CD8-positive, alpha-beta memory T cell (primary cell): ENCODE data around the gene DRGX. TPM values are rescaled to one million over a fixed set of nuclear protein-coding genes. Genes with fewer than 3 reads are reported as not detected.

Experiments
- CTCF ChIA-PET: fragments of 350-600 bp; sonication (Branson Sonifier 250); formaldehyde crosslinking; loops from one replicate; lab custom pipeline; 2021; ENCODE audit warnings: antibody characterized with exemption; lab: Charles Lee
- POLR2A ChIA-PET: fragments of 350-600 bp; sonication (Branson Sonifier 250); formaldehyde crosslinking; loops from one replicate; lab custom pipeline; 2021; ENCODE audit warnings: antibody characterized with exemption; lab: Charles Lee
- DNase-seq, 5 donors: peaks; one replicate each; pipeline versions ENCODE4 v3.0.0 to v3.0.0-alpha.2; 2020 to 2022; ENCODE audit warnings: mixed read lengths in 1 of 5
- H3K27ac ChIP-seq: one replicate; pipeline ENCODE4 v1.7.0; 2013; ENCODE audit warnings: low read depth, mild to moderate bottlenecking, low read length, moderate library complexity
- H3K27me3 ChIP-seq: 2 replicates; pipeline ENCODE4 v1.7.0; 2013; ENCODE audit warnings: low read length, mild to moderate bottlenecking; ENCODE audit not compliant: insufficient read depth, poor library complexity, severe bottlenecking
- H3K36me3 ChIP-seq: 2 replicates; pipeline ENCODE4 v1.7.0; 2013; ENCODE audit warnings: mild to moderate bottlenecking, low read length, moderate library complexity; ENCODE audit not compliant: insufficient read depth
- H3K4me1 ChIP-seq: 2 replicates; pipeline ENCODE4 v1.7.0; 2013; ENCODE audit warnings: mild to moderate bottlenecking, low read length, moderate library complexity; ENCODE audit not compliant: insufficient read depth
- H3K4me3 ChIP-seq: 2 replicates; pipeline ENCODE4 v1.7.0; 2013; ENCODE audit warnings: mild to moderate bottlenecking, low read length
- H3K9me3 ChIP-seq: 2 replicates; pipeline ENCODE4 v1.7.0; 2013; ENCODE audit warnings: mild to moderate bottlenecking, low read length
- H3K27ac Mint-ChIP-seq, 8 donors: one replicate each; pipeline ENCODE4 v1.8.0; 2020 to 2021; ENCODE audit warnings: mixed read lengths in 8 of 8, mild to moderate bottlenecking in 6 of 8, inconsistent platforms in 3 of 8, moderate library complexity in 3 of 8
- H3K27me3 Mint-ChIP-seq, 2 donors: one replicate each; pipeline ENCODE4 v1.8.0; 2020 to 2021; ENCODE audit warnings: mixed read lengths in 2 of 2, mild to moderate bottlenecking in 1 of 2, moderate library complexity in 1 of 2
- H3K36me3 Mint-ChIP-seq, 3 donors: one replicate each; pipeline ENCODE4 v1.8.0; 2020 to 2021; ENCODE audit warnings: mixed read lengths in 3 of 3, inconsistent platforms in 1 of 3, mild to moderate bottlenecking in 1 of 3
- H3K4me1 Mint-ChIP-seq, 3 donors: one replicate each; pipeline ENCODE4 v1.8.0; 2020 to 2021; ENCODE audit warnings: mixed read lengths in 3 of 3, inconsistent platforms in 1 of 3, mild to moderate bottlenecking in 1 of 3
- H3K4me3 Mint-ChIP-seq, 7 donors: one replicate each; pipeline ENCODE4 v1.8.0; 2020 to 2021; ENCODE audit warnings: mixed read lengths in 7 of 7, mild to moderate bottlenecking in 6 of 7, moderate library complexity in 4 of 7, inconsistent platforms in 2 of 7
- H3K9me3 Mint-ChIP-seq, 5 donors: one replicate each; pipeline ENCODE4 v1.8.0; 2020 to 2022; ENCODE audit warnings: mixed read lengths in 5 of 5, mild to moderate bottlenecking in 3 of 5, moderate library complexity in 2 of 5, inconsistent platforms in 1 of 5
- polyA plus RNA-seq: library from polyadenylated mRNA; unstranded; fragments of 300-500 nt; fragmentation: Illumina TruSeq; gene quantifications from one replicate; pipeline ENCODE4 v1.2.3, GENCODE V29; 2021
- total RNA-seq, 2 experiments: library from RNA; stranded (reverse); gene quantifications; one replicate each; pipeline ENCODE4 v1.2.3, GENCODE V29; 2021

Gene DRGX
- total and polyA plus RNA-seq, 3 experiments from 2014 or later = not detected

DNA sequence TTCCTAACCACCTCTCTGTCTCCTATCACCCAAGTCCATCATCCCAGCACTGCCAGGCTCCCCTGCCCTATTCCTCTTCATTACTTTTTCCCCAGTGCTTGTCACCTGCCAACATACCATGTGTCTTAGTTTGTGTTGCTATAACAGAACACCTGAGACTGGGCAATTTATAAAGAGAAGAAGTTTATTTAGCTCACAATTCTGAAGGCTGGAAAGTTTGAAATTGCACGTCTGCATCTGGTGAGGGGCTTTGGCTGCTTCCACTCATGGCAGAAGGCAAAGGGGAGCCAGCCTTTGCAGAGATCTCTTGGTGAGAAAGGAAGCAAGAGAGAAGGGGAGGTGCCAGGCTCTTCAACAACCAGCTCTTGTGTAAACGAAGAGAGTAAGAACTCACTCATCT, 47.3 kb downstream of the DRGX start:
- H3K4me1 Mint-ChIP-seq = no peaks in the 10 kb centered on the region
- H3K36me3 Mint-ChIP-seq = peaks cover 0 to 14% (median 1%) of the 10 kb centered on the region in 3 donors
- Histone ChIP-seq H3K27ac (no peak overlapping the region), H3K36me3 (no peaks in the 10 kb centered on the region), H3K27me3 (no peaks in the 10 kb centered on the region), H3K4me3 (no peak overlapping the region), H3K4me1 (no peaks in the 10 kb centered on the region), H3K9me3 (peaks cover 6% of the 10 kb centered on the region)
- peaks cover 0 to 15% of the 10 kb centered on the region in 2 donors for H3K27me3 Mint-ChIP-seq
- ChIA-PET CTCF (no interaction called here), POLR2A (no interaction called here)
- no peak for DNase-seq
- H3K9me3 Mint-ChIP-seq = peaks cover 0 to 8% (median 4%) of the 10 kb centered on the region in 5 donors
- H3K27ac Mint-ChIP-seq = no peak overlapping the region
- H3K4me3 Mint-ChIP-seq = no peak overlapping the region

DNA sequence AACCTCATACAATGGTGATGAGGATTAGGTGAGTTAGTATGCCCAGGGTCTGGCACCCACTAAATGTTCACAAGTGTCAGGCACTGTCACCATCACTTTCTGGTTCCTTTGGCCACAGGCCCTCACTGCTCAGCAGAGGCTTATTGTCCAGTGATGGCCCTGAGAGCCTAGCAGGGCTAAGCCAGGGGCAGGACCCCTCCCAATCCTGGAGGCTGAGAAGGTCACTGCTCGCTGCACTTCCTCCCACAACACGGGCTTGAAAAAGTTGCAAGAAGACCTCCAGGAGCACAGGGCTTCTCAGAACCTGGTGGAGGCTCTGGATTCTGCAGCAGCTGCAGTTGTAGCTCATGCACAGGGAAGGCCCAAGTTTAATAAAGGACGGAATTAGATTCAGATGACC, 48.1 kb downstream of the DRGX start:
- Histone ChIP-seq H3K9me3 (peaks cover 6% of the 10 kb centered on the region), H3K27ac (no peak overlapping the region), H3K4me3 (no peak overlapping the region), H3K27me3 (no peaks in the 10 kb centered on the region), H3K4me1 (no peaks in the 10 kb centered on the region), H3K36me3 (no peaks in the 10 kb centered on the region)
- Mint-ChIP-seq H3K4me1 (no peaks in the 10 kb centered on the region), H3K36me3 (peaks cover 0 to 14% (median 1%) of the 10 kb centered on the region in 3 donors), H3K27me3 (peaks cover 0 to 15% of the 10 kb centered on the region in 2 donors), H3K27ac (peak overlapping the region in 1 of 8 donors; percentile 7), H3K4me3 (no peak overlapping the region), H3K9me3 (peaks cover 0 to 8% (median 4%) of the 10 kb centered on the region in 5 donors)
- DNase-seq = no peak
- CTCF ChIA-PET = no interaction called here
- POLR2A ChIA-PET = no interaction called here

DNA sequence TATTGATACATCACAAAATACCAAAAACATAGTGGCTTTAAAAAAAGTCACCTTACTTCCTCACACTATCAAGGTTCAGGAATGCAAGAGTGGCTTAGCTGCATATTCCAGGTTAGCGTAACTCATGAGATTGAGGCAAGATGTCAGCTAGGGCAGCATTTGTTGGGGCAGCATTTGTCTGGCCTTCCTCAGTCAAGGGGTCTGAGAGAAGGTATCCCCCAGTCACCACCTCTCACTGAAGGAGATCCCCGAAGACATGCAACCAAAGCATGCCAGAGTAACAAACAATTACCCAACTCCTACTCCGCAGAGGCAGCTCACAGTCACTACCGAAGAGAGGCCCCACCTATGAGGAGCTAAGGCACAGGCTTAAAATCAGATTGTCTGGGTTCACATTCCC, 48.5 kb downstream of the DRGX start:
- ChIA-PET POLR2A (no interaction called here), CTCF (no interaction called here)
- H3K4me1 Mint-ChIP-seq = no peaks in the 10 kb centered on the region
- H3K4me1 ChIP-seq = no peaks in the 10 kb centered on the region
- H3K27me3 ChIP-seq = no peaks in the 10 kb centered on the region
- peaks cover 0 to 14% (median 4%) of the 10 kb centered on the region in 3 donors for H3K36me3 Mint-ChIP-seq
- no peak overlapping the region for H3K27ac ChIP-seq
- H3K27ac Mint-ChIP-seq = no peak overlapping the region
- no peak overlapping the region for H3K4me3 ChIP-seq
- peaks cover 6% of the 10 kb centered on the region for H3K9me3 ChIP-seq
- no peaks in the 10 kb centered on the region for H3K36me3 ChIP-seq
- H3K27me3 Mint-ChIP-seq = peaks cover 0 to 18% of the 10 kb centered on the region in 2 donors
- DNase-seq = no peak
- peaks cover 0 to 8% (median 4%) of the 10 kb centered on the region in 5 donors for H3K9me3 Mint-ChIP-seq
- H3K4me3 Mint-ChIP-seq = no peak overlapping the region

DNA sequence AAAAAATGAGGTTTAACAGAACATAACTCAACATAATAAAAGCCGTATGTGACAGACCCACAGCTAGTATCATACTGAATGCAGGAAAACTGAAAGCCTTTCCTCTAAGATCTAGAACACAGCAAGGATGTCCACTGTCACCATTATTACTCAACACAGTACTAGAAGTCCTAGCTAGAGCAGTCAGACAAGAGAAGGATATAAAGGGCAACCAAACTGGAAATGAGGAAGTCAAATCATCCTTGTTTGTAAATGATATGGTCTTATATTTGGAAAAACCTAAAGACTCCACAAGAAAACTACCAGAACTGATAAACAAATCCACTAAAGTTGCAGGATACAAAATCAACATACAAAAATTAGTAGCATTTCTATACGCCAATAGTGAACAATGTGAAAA, 51.0 kb downstream of the DRGX start:
- ChIA-PET CTCF (no interaction called here), POLR2A (no interaction called here)
- Mint-ChIP-seq H3K4me3 (no peak overlapping the region), H3K36me3 (peaks cover 0 to 17% (median 3%) of the 10 kb centered on the region in 3 donors), H3K4me1 (no peaks in the 10 kb centered on the region), H3K27ac (no peak overlapping the region), H3K27me3 (peaks cover 3 to 23% of the 10 kb centered on the region in 2 donors), H3K9me3 (peaks cover 0 to 4% (median under 1%) of the 10 kb centered on the region in 5 donors)
- no peak for DNase-seq
- H3K27me3 ChIP-seq = no peaks in the 10 kb centered on the region
- H3K36me3 ChIP-seq = no peaks in the 10 kb centered on the region
- peaks cover under 1% of the 10 kb centered on the region for H3K9me3 ChIP-seq
- no peaks in the 10 kb centered on the region for H3K4me1 ChIP-seq
- H3K4me3 ChIP-seq = no peak overlapping the region
- H3K27ac ChIP-seq = no peak overlapping the region

DNA sequence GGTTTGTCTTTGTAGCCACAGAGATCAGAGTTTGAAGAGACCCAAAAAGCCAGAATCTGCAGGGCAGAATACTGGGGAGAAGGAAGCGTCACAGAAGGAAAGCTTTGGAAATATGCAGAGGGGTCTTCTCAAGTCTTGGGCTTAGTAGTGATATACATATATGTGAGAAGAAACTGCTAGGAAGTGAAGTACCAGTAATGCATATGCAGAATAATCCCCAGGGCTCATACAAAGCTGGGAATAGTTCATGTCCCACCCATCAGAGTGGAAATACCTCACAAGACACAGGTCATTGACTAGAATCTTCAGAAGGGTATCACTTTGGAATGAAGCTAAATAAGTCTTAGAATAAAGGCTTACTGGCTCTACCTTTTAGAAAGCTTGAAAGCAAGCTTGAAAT, 57.3 kb downstream of the DRGX start:
- H3K4me1 Mint-ChIP-seq = peaks cover 9 to 16% (median 16%) of the 10 kb centered on the region in 3 donors
- peaks cover 0 to 16% (median 14%) of the 10 kb centered on the region in 5 donors for H3K9me3 Mint-ChIP-seq
- Histone ChIP-seq H3K27me3 (no peaks in the 10 kb centered on the region), H3K4me3 (no peak overlapping the region), H3K36me3 (no peaks in the 10 kb centered on the region), H3K4me1 (peaks cover 7% of the 10 kb centered on the region), H3K9me3 (no peaks in the 10 kb centered on the region), H3K27ac (no peak overlapping the region)
- peaks cover 7 to 39% of the 10 kb centered on the region in 2 donors for H3K27me3 Mint-ChIP-seq
- peaks cover 0 to 36% (median 3%) of the 10 kb centered on the region in 3 donors for H3K36me3 Mint-ChIP-seq
- ChIA-PET POLR2A (no interaction called here), CTCF (no interaction called here)
- no peak overlapping the region for H3K4me3 Mint-ChIP-seq
- DNase-seq = no peak
- no peak overlapping the region for H3K27ac Mint-ChIP-seq

DNA sequence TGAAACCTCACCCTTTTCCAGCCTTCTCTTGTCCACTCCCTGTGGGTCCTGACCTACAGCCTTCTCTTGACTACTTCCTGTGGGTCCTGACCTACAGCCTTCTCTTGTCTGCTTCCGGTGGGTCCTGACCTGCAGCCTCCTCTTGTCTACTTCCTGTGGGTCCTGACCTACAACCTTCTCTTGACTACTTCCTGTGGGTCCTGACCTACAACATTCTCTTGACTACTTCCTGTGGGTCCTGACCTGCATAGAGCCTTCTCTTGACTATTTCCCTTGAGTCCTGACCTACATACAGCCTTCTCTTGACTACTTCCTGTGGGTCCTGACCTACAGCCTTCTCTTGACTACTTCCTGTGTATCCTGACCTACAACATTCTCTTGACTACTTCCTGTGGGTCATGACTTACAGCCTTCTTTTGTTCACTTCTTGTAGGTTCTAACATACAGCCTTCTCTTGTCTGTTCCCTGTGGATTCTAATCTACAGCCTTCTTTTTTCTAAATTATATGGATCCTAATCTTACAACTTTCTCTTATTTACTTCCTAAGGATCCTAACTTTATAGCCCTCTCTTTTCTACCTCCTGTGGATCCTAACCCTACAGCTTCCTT, 60.4 kb downstream of the DRGX start:
- Histone ChIP-seq H3K4me1 (peaks cover 7% of the 10 kb centered on the region), H3K27me3 (no peaks in the 10 kb centered on the region), H3K4me3 (no peak overlapping the region), H3K9me3 (no peaks in the 10 kb centered on the region), H3K27ac (peak overlapping the region; percentile 20), H3K36me3 (no peaks in the 10 kb centered on the region)
- Mint-ChIP-seq H3K9me3 (peaks cover 0 to 16% (median 14%) of the 10 kb centered on the region in 5 donors), H3K27me3 (peaks cover 6 to 25% of the 10 kb centered on the region in 2 donors), H3K4me3 (peak overlapping the region in 2 of 7 donors; percentile 8 to 10), H3K36me3 (peaks cover 0 to 29% (median 3%) of the 10 kb centered on the region in 3 donors), H3K27ac (peak overlapping the region; percentile 54 to 99 (median 82)), H3K4me1 (peaks cover 9 to 16% (median 16%) of the 10 kb centered on the region in 3 donors)
- peak in 1 of 5 donors; percentile 4 for DNase-seq
- POLR2A ChIA-PET = no interaction called here
- CTCF ChIA-PET = no interaction called here

DNA sequence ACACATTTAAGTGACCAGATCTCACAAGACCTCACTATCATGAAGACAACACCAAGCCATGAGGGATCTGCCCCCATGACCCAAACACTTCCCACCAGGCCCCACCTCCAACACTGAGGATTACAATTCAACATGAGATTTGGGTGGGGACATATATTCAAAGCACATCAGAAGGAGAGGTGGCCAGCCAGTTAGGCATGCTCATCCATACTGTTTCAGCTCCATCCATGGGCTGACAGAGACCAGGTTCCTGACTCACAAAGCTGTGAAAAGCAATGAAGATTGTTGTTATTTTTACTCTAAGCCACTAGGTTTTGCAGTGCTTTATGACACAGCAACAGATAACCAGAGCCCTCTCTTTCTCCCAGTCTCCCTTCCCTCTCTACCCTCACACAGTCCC, 60.9 kb downstream of the DRGX start:
- peaks cover 0 to 29% (median 3%) of the 10 kb centered on the region in 3 donors for H3K36me3 Mint-ChIP-seq
- Histone ChIP-seq H3K4me1 (peaks cover 7% of the 10 kb centered on the region), H3K36me3 (no peaks in the 10 kb centered on the region), H3K27ac (peak overlapping the region; percentile 20), H3K27me3 (no peaks in the 10 kb centered on the region), H3K4me3 (no peak overlapping the region), H3K9me3 (no peaks in the 10 kb centered on the region)
- POLR2A ChIA-PET = no interaction called here
- H3K4me3 Mint-ChIP-seq = peak overlapping the region in 2 of 7 donors; percentile 8 to 15
- peaks cover 9 to 16% (median 16%) of the 10 kb centered on the region in 3 donors for H3K4me1 Mint-ChIP-seq
- H3K27ac Mint-ChIP-seq = peak overlapping the region; percentile 54 to 99 (median 82)
- DNase-seq = no peak
- H3K9me3 Mint-ChIP-seq = peaks cover 0 to 16% (median 14%) of the 10 kb centered on the region in 5 donors
- H3K27me3 Mint-ChIP-seq = peaks cover 6 to 23% of the 10 kb centered on the region in 2 donors
- CTCF ChIA-PET = no interaction called here

DNA sequence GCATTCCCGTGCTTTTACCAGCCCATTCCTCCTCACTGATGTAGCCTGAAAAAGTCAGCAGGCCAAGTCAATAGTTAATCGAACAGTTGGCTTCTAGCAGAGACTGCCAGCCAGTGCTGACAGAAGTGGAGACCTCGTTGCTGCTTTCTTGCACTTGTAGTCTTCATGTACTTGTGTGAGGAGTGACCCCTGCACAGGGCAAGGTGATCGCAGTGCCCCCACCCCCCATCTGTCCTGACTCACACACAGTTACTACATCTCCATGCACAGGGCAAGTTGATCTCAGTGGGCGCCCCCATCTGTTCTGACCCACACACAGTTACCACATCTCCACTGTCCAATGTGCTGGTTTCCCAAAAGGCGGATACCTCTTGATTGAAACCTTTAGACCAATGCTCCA, 62.7 kb downstream of the DRGX start:
- peaks cover 7% of the 10 kb centered on the region for H3K4me1 ChIP-seq
- H3K27me3 ChIP-seq = no peaks in the 10 kb centered on the region
- H3K27me3 Mint-ChIP-seq = peaks cover 9% of the 10 kb centered on the region in 2 donors
- peaks cover 0 to 16% (median 14%) of the 10 kb centered on the region in 5 donors for H3K9me3 Mint-ChIP-seq
- no peak overlapping the region for H3K27ac Mint-ChIP-seq
- POLR2A ChIA-PET = no interaction called here
- no peak overlapping the region for H3K4me3 Mint-ChIP-seq
- CTCF ChIA-PET = no interaction called here
- H3K4me3 ChIP-seq = no peak overlapping the region
- no peak overlapping the region for H3K27ac ChIP-seq
- H3K4me1 Mint-ChIP-seq = peaks cover 9 to 16% (median 16%) of the 10 kb centered on the region in 3 donors
- no peaks in the 10 kb centered on the region for H3K9me3 ChIP-seq
- no peaks in the 10 kb centered on the region for H3K36me3 ChIP-seq
- no peak for DNase-seq
- peaks cover 0 to 29% (median 3%) of the 10 kb centered on the region in 3 donors for H3K36me3 Mint-ChIP-seq
